SIG-M5 treated with dmso at 0.1 percent for 504 hours (cell line): Measurements from ENCODE around the gene PCNA.
A peak's percentile ranks its signal among the peaks of the same experiment; 100 is the strongest.

Experiments
- DNase-seq: peaks from one replicate; lab custom pipeline; 2025; ENCODE audit not compliant: unreplicated experiment; lab: John Stamatoyannopoulos, UW

The PCNA gene

DNA sequence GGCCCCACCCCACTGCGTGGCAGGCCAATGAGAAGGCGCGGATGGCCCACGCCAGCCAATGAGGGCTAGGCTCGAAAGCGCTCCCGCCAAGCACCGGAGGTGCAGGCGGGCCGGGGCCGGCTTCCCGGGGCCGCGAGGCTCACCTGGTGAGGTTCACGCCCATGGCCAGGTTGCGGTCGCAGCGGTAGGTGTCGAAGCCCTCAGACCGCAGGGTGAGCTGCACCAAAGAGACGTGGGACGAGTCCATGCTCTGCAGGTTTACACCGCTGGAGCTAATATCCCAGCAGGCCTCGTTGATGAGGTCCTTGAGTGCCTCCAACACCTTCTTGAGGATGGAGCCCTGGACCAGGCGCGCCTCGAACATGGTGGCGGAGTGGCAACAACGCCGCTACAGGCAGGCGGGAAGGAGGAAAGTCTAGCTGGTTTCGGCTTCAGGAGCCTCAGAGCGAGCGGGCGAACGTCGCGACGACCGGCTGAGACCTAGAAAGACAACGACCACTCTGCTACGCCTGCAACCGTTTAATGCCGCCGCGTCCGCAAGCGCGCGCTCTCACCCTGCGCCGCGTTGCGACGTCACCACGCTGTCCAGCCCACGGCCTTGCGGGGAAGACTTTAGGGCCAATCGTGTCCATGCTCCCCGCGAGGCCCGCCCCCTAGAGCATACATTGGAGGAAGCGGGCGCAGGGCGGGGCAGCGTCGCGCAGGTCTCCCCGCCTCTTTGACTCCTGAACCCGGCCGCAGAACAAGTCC is at the start of gene PCNA:
PCNA (minus strand) TSS at position 524 of the 750 bp plus-strand sequence; CDS start at position 364, 160 bp downstream.
- DNase-seq: peak; percentile 99

DNA sequence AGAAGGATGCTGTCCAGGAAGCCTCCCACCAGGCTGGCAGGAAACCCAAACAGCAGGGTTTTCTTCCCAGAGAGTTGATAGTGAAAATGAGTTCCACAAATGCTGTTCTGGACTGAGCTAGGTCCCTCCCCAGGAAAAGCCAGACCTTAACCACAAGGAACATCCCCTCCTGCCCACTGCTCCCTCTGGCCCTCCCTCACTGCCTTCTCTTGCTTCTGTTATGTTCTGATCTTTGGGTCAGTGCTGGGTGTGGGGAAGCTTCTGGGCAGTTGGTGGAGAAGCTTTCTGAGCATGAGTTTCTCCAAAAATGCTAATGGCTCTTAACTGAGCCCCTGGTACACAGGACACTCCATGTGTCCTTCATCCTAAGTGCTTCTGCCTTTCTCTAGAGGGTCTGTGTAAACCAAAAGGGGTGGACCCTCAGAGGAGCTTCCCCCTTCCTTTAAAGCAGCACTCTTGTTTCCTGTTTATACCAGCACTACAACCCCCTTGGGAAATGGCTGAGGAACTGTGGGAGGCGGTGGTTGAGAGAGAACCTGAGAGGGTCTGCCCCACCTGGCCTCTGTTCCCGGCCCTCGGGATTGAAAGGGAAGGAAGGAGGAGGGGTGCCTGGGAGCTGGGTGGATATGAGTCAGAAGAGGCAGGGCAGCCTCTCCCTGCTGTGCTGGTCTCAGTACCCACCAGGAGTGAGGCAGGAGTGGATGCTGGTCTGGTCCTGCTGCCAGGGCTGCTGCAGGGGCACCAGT is 49.1 kb upstream of the PCNA start:
- peak; percentile 29 for DNase-seq

DNA sequence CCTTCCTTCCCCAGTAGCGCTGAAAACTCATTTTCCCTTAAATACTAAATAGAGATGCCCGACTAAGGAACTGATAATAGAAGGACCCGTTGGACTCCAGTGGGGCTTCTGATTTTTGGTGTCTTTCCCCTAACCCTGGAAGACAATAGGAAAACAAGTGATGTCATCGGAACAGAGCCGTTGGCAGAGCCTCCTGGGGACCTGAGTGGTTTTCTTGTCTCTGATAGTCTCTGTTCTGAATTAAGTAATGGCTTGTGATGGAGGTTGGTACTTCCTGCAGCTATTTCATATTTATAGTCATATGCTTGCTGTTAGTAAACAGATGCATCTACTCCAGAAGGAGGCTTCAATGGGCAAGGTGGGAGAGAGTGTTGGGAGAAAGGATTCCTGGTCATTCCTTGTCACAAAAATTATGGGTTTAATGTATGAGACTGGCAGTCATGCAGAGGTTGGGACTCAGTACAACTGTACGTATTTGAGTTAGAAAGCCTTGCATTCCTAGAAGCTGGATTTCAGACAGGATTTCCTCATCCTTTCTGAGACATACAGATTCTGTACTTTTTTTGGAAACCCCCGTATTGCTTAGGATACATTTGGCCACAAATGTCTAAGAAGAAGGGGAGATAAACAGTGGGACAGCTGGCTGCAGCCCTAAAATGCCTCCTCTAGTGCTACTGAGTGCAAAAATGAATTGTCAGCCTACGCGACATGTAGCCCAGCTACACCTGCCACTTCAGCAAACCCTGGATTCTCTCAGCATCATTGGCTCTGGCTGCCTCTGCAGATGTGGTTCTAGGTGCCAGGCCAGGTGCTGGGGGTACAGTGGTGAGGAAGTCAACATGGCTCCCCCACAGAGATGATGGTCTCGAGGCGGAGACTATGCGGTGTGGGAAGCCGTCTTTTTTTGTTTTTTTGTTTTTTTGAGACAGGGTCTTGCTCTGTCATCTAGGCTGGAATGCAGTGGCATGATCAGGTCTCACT is 45.2 kb upstream of the PCNA start:
- DNase-seq: no peak

DNA sequence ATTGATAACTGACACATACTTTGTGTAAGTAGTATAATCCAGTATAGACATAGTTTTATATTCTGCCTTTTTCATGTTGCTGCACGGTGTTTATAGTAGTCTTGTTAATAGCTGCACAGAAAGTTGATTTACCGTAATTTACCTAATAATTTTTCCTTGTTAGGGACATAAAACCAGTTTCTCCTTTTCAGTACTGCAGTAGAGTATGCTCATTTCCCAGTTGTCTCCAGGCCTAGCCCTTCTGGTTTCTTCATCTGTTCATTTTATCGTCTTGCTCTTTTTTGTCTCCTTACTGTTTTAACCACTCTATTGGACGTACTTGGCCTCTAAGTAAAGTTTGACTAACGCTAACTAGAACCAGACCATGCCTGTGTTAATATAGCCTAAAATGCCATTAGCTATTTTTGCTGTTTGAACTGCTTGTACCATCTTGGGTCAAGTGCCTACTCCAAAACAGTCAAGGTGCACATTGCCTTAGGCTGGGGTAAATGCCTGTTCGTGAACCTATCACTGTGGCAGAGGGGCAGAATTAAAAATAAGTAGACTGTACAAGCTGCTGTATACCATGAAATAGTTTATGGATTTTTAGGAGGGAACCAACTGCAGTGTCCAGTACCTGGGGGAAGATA is 41.9 kb upstream of the PCNA start:
- no peak for DNase-seq

DNA sequence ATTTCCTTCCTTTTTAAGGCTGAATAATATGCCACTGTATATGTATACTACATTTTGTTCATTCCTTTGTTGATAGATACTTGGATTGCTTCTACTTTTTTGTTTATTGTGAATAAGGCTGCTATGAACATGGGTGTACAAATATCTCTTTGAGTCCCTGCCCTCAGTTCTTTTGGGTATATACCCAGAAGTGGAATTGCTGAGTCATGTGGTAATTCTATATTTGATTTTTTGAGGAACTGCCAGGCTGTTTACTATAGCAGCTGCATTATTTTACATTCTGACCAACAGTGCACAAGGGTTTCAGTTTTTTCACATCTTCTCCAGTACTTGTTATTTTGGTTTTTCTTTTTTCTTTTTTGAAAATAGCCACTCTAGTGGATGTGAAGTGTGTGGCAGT is 41.1 kb upstream of the PCNA start:
- DNase-seq: peak; percentile 46

DNA sequence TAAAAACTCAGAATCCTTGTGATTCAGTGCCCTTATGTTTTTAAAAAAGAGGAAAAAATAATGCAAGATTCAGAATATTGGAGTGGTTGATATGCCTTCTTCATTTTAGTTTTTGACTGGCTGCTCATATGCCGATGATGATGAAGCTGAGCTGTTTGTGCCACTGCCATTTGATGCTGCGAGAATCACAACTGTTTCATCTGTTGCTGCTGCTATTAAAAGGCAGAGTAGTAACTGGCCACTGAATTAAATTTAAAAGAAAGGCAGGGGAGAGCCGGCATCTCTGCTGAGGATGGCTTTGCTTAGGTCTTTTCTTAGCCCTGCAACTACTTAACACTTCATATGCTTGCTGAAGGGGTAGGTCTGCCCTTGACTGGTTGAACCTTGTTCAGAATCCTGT is 40.2 kb upstream of the PCNA start:
- DNase-seq: no peak

DNA sequence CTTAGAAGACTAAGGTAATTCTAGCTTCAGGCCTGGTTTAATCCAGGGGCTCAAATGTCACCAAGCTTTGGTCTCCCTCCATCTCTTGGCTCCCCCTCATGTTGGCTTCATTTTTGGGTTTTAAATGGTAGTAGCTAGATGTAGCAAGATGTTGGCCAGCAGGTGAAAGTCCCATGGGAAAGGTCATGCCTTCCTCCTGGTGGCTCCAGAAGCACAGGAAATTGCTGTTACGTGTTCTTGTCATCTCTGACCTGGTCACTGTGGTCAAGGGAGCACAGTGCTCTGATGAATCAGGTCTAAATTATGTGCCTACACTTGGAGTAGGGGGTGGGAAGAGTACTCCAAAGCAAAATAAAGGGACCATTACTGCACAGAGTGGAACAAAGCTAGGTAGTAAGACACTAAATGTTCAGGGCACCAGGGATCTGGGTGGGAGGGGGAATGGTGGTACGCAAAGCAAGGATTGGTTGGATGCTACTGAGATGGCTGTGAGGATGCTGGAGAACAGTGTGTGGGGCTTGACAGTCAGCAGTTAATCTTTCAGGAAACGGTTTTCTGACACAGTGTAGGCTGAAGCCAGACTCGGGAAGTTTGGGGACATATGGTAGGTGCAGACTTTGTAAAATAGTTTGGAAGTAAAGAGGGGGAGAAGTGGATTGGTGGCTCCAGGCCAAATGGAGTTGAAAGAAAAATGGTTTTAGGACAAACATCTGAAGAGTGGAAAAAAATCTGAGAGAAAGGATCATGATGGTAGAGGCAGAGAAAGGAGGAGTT is 37.1 kb upstream of the PCNA start:
- no peak for DNase-seq

DNA sequence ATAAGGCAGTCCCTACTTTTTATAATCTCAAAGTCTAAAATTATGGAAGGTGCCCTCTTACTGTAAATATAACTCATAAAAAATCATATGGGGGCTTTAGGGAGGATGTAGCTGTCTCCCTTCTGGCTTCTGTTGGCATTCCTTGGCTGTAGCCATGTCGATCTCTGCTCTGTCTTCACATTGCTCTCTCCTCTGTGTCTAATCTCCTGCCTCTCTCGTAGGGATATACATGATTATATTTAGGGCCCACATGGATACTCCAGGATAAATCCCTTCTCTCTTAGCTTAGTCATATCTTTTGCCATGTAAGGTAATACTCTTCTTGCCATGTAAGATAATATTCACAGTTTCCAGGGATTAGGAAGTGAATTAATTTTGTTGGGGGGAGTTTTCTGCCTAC is 35.6 kb upstream of the PCNA start:
- DNase-seq: no peak

DNA sequence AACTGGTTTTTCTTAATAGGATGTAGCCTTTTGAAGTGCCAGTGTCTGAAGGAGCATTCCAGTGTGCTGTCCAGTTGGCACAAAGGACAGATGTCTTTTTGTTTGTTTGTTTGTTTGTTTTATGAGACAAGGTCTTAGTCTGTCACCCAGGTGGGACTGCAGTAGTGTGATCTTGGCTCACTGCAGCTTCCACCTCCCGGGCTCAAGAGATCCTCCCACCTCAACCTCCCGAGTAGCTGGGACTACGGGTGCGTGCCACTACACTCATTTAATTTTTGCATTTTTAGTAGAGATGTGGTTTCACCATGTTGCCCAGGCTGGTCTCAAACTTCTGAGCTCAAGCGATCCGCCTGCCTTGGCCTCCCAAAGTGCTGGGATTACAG is 34.8 kb upstream of the PCNA start:
- no peak for DNase-seq

DNA sequence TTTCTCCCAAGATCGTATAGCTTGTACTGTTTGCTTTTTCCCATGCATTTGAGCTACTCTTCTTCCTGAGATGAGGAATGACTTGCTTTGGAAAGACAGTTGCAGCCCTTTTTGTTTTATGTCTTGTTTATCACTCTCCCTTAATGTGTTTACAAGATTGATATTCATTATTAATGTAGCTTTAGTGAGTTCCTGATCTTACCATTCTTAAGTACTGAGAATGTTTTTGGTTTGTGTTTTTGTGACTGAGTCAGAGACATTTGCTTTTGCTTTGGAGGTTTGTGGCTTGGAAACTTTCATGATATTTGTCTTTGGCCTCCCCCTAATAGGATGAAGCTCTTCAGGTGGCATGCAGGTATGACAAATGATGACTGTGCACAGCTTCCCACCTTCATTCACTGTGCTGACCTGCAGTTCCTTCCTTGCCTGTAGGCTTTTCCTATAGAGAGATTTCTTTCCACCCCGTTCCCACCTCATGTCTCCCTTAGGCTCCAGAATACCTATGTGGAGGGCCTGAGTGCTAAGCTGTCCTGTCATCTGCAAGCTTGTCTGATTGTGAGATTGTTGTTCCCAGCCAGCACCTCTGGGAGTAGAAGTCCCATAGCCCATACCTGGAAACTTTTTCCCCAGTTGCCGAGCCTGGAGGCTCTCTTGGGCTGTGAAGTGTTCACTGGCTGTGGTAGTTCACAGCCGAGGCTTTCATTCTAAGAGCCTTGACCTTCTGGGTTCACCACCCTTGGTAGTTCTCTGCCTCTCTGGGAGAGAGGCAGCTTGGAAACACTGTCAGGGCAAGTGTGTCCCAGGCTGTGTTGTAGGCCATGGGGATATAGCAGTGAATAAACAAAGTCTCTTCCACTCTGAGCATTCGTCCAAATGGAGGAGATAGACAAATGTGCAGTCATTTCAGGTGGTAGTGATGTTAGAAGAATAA is 34.1 kb upstream of the PCNA start:
- no peak for DNase-seq

DNA sequence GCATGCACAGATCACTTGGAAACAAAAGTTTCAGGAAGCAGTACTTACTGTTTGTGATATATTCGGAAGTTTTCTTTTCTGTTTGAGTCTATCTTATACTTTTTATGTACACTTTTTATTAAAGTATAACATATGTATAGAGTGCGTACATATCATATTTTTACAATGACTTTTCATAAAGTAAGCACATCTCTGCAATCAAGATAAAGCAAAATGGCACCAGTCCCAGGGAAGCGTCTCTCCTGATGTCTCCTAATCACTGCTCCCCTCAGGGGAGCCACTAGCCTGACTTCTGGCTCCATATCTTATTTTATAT is 33.4 kb upstream of the PCNA start:
- no peak for DNase-seq

DNA sequence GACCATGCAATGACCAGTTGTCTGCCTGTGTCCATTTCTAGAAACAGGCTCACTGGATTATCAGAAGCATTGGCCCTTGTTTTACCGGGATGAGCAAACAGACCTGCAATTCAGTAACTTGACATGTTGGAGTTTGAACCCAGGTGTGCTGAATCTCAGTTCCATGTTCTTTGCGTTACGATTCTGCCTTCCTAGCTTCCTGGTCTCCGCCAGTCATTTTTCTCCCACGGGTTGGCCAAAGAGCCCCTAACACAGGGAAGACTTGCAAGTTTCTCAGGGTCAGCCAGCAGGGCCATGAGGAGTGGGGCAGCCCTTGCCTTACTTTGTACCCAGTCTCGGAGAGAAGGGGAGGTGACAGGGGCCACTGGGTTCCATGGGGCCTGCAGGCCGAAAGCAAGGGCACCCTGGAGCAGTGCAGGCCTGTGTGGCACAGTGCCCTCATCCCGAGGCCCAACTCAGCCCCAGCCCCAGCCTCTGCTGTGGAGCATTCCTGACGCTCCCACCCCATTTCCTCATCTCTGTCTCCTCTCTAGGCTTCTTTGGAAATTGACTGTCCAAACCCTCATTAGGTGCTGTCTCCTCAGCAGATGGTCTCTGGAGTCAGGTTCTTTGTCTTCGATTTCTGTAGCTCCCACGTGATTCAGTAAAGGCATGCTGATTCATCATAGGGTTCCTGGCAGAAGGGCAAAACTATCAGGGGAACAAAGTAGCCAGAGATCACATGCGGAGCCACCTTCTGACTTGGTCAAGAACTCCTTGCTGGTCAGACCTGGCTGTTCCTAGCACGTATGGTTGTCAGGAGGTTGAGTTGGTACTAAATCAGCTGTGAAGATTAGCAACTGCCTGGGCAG is 30.7 kb upstream of the PCNA start:
- no peak for DNase-seq

DNA sequence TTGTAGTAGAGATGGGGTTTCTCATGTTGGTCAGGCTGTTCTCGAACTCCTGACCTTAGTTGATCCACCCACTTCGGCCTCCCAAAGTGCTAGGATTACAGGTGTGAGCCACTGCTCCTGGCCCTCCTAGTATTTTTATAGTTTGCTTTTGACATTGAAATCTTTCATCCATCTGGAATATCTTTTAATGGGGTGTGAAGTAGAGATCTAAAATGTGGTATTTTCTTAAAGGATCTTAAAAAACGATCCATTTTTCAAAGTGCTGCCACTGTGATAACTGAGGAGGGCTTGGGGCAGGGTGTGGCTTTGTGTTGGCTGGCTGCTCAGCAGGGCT is 30.1 kb upstream of the PCNA start:
- no peak for DNase-seq

DNA sequence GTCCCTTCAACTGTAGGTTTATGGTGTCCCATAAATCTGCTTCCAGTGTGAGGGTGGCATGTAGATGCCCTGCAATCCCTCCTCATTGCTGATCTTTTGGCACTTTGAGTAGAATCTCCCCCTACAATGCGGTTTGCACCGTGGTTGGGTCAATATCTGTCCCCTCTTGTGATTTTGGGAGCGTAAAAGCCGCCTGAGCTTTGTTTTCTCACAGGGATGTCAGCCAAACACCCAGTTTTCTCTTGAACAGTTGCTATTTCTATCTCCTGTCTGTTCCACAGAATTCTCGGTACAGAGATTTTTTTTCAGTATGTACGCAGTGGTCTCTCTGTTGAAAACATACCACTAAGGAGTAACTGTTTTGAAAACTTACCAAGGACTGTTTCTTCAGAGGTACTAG is 28.8 kb upstream of the PCNA start:
- DNase-seq: no peak

DNA sequence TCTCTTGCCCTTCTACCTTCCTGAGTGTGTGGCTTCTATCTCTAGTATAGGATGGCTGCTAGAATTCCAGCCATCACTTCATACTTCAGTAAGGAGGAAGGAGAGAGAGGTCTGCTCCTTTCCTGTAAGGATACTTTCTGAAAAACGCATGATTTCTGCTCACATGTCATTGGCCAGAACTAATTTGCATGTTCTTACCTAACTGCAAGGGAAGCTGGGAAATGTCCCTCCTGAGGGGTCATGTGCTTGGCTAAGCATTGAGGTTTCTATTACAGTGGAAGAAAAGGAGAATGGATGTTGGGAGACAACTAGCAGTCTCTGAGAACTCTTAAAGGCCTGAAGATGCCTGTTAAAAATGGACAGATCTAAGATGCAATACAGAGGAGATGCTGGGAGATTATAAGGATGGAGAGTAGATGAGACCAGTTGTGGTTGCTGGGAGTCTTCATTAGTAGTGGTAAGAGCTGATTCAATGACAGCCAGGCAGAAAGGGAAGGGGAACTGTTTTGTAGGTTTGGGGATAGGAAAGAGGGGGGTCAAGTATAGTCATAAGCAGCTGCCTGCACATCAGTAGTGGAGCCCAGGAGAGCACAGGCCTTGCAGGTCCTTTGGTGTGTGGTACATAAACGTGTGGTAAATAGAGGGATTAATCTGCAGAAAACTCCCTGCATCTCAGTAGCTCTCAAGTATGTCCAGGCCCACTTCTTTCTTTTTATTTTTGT is 27.3 kb upstream of the PCNA start:
- DNase-seq: peak; percentile 16

DNA sequence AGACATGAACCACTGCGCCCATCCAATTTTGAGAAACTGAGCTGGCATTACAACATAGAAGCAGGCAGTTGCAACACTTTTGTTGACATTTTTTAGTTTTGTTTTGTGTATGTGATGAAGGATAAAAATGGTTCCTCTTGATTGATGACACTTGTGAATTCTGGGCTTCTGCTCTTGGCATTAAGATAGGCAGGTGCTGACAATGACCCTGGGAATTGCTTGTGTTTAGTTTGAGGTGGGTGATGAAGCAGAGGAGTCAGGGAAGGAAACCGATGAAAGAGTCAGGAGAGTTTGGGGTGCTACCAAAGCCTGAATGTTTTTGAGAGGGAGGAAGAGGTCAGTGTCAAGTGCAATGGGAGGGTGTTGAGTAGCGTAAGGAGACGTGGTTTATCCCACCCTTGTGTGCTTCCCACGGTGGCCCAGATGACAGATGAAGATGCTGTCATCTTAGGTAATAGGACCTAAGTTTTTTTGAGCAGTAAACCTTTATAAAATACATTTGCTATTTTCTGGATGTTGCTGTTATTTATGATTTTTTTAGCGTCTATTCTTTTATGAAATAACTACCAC is 26.4 kb upstream of the PCNA start:
- DNase-seq: no peak

DNA sequence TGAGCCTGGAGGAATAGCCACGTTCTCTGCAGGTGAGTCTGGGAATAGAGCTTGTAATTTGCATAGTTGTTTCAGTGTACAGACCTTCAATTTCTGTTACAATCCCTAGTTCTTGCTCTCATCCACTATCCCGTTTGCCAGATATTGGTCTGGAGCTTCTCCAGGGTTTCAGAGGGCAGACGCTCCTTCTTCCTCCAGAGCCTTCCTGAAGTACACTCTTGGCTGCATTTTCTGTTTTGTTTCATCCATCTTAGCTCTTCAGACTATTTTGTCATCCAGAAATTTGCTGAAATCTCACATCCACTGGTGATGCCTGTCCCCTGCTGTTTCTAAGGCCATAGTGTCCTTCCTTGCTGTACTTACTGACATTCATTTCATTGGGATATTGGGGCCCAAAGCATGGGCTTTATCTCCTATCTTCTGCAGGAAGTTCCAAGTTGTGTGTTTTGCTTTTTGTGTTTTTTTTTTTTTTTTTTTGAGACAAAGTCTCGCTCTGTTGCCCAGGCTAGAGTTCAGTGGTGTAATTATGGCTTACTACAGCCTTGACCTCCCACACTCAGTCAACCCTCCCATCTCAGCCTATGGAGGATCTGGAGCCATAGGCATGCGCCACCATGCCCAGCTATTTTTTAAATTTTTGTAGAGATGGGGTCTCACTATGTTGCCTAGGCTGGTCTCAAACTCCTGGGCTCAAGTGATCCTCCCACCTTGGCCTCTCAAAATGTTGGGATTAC is 25.8 kb upstream of the PCNA start:
- no peak for DNase-seq
